Measurements from ENCODE around the gene COLEC12. TPM values are rescaled to one million over a fixed set of nuclear protein-coding genes. Genes with fewer than 3 reads are reported as not detected.

COLEC12 gene
- polyA plus RNA-seq, 1 donor: 19.1 TPM

GRCh38 chr18:476251-476664, 24.2 kb downstream of the COLEC12 start:
- Histone ChIP-seq H3K9me3 (ENCODE audit: control insufficient read depth, low read depth, low read length) (no peaks in the 10 kb centered on the region), H3K27me3 (ENCODE audit: control insufficient read depth, insufficient read depth, low read length) (no peaks in the 10 kb centered on the region), H3K4me3 (ENCODE audit: low read length) (no peak overlapping the region), H3K36me3 (ENCODE audit: control insufficient read depth, insufficient read depth, low read length) (no peaks in the 10 kb centered on the region), H3K27ac (ENCODE audit: low read length) (no peak overlapping the region), H3K4me1 (ENCODE audit: control insufficient read depth, insufficient read depth, low read length) (peaks cover 7% of the 10 kb centered on the region)
- no peak for DNase-seq
- 40% methylated on average over 1 of the region's 6 CpGs for WGBS (ENCODE audit: insufficient coverage, low lambda C conversion rate)

- Histone ChIP-seq H3K4me1 (ENCODE audit: control insufficient read depth, insufficient read depth, low read length) (peaks cover 7% of the 10 kb centered on the region), H3K27me3 (ENCODE audit: control insufficient read depth, insufficient read depth, low read length) (no peaks in the 10 kb centered on the region), H3K4me3 (ENCODE audit: low read length) (no peak overlapping the region), H3K9me3 (ENCODE audit: control insufficient read depth, low read depth, low read length) (no peaks in the 10 kb centered on the region), H3K27ac (ENCODE audit: low read length) (peak overlapping the region; percentile 56), H3K36me3 (ENCODE audit: control insufficient read depth, insufficient read depth, low read length) (no peaks in the 10 kb centered on the region)
- WGBS (ENCODE audit: insufficient coverage, low lambda C conversion rate): no CpG with 5 or more reads among the region's 12 CpGs
- no peak for DNase-seq
Observed at GRCh38 chr18:475202-476031, 25.1 kb downstream of the COLEC12 start.

GRCh38 chr18:474416-474815, 26.1 kb downstream of the COLEC12 start:
- DNase-seq: no peak
- Histone ChIP-seq H3K4me1 (ENCODE audit: control insufficient read depth, insufficient read depth, low read length) (peaks cover 4% of the 10 kb centered on the region), H3K27me3 (ENCODE audit: control insufficient read depth, insufficient read depth, low read length) (no peaks in the 10 kb centered on the region), H3K4me3 (ENCODE audit: low read length) (no peak overlapping the region), H3K36me3 (ENCODE audit: control insufficient read depth, insufficient read depth, low read length) (no peaks in the 10 kb centered on the region), H3K27ac (ENCODE audit: low read length) (no peak overlapping the region), H3K9me3 (ENCODE audit: control insufficient read depth, low read depth, low read length) (no peaks in the 10 kb centered on the region)
- WGBS (ENCODE audit: insufficient coverage, low lambda C conversion rate): no CpG with 5 or more reads among the region's 4 CpGs

- Histone ChIP-seq H3K4me3 (ENCODE audit: low read length) (no peak overlapping the region), H3K4me1 (ENCODE audit: control insufficient read depth, insufficient read depth, low read length) (no peaks in the 10 kb centered on the region), H3K9me3 (ENCODE audit: control insufficient read depth, low read depth, low read length) (no peaks in the 10 kb centered on the region), H3K27me3 (ENCODE audit: control insufficient read depth, insufficient read depth, low read length) (no peaks in the 10 kb centered on the region), H3K27ac (ENCODE audit: low read length) (no peak overlapping the region), H3K36me3 (ENCODE audit: control insufficient read depth, insufficient read depth, low read length) (no peaks in the 10 kb centered on the region)
- DNase-seq: no peak
- WGBS (ENCODE audit: insufficient coverage, low lambda C conversion rate): no CpG with 5 or more reads among the region's 1 CpG
Observed at GRCh38 chr18:473802-474201, 26.7 kb downstream of the COLEC12 start.

- DNase-seq: no peak
- Histone ChIP-seq H3K9me3 (ENCODE audit: control insufficient read depth, low read depth, low read length) (no peaks in the 10 kb centered on the region), H3K27ac (ENCODE audit: low read length) (no peak overlapping the region), H3K27me3 (ENCODE audit: control insufficient read depth, insufficient read depth, low read length) (no peaks in the 10 kb centered on the region), H3K4me3 (ENCODE audit: low read length) (no peak overlapping the region), H3K36me3 (ENCODE audit: control insufficient read depth, insufficient read depth, low read length) (no peaks in the 10 kb centered on the region), H3K4me1 (ENCODE audit: control insufficient read depth, insufficient read depth, low read length) (no peaks in the 10 kb centered on the region)
- WGBS (ENCODE audit: insufficient coverage, low lambda C conversion rate): no CpG with 5 or more reads among the region's 3 CpGs
Observed at GRCh38 chr18:471716-472115, 28.8 kb downstream of the COLEC12 start.

GRCh38 chr18:470661-471501, 29.6 kb downstream of the COLEC12 start:
- no peaks in the 10 kb centered on the region for H3K36me3 ChIP-seq (ENCODE audit: control insufficient read depth, insufficient read depth, low read length)
- H3K4me1 ChIP-seq (ENCODE audit: control insufficient read depth, insufficient read depth, low read length): no peaks in the 10 kb centered on the region
- DNase-seq: no peak
- H3K27ac ChIP-seq (ENCODE audit: low read length): no peak overlapping the region
- 48% methylated on average over 2 of the region's 5 CpGs for WGBS (ENCODE audit: insufficient coverage, low lambda C conversion rate)
- H3K9me3 ChIP-seq (ENCODE audit: control insufficient read depth, low read depth, low read length): no peaks in the 10 kb centered on the region
- H3K27me3 ChIP-seq (ENCODE audit: control insufficient read depth, insufficient read depth, low read length): no peaks in the 10 kb centered on the region
- no peak overlapping the region for H3K4me3 ChIP-seq (ENCODE audit: low read length)

- Histone ChIP-seq H3K36me3 (ENCODE audit: control insufficient read depth, insufficient read depth, low read length) (no peaks in the 10 kb centered on the region), H3K9me3 (ENCODE audit: control insufficient read depth, low read depth, low read length) (no peaks in the 10 kb centered on the region), H3K27me3 (ENCODE audit: control insufficient read depth, insufficient read depth, low read length) (no peaks in the 10 kb centered on the region), H3K27ac (ENCODE audit: low read length) (no peak overlapping the region), H3K4me3 (ENCODE audit: low read length) (no peak overlapping the region), H3K4me1 (ENCODE audit: control insufficient read depth, insufficient read depth, low read length) (no peaks in the 10 kb centered on the region)
- no peak for DNase-seq
- 87% methylated on average over 3 of the region's 13 CpGs for WGBS (ENCODE audit: insufficient coverage, low lambda C conversion rate)
Observed at GRCh38 chr18:468955-469790, 31.3 kb downstream of the COLEC12 start.

GRCh38 chr18:463827-464541, 36.5 kb downstream of the COLEC12 start:
- H3K4me3 ChIP-seq (ENCODE audit: low read length): no peak overlapping the region
- 75% methylated on average over 4 of the region's 12 CpGs for WGBS (ENCODE audit: insufficient coverage, low lambda C conversion rate)
- H3K27me3 ChIP-seq (ENCODE audit: control insufficient read depth, insufficient read depth, low read length): peaks cover 6% of the 10 kb centered on the region
- no peaks in the 10 kb centered on the region for H3K36me3 ChIP-seq (ENCODE audit: control insufficient read depth, insufficient read depth, low read length)
- H3K9me3 ChIP-seq (ENCODE audit: control insufficient read depth, low read depth, low read length): no peaks in the 10 kb centered on the region
- DNase-seq: no peak
- H3K4me1 ChIP-seq (ENCODE audit: control insufficient read depth, insufficient read depth, low read length): no peaks in the 10 kb centered on the region
- H3K27ac ChIP-seq (ENCODE audit: low read length): no peak overlapping the region

GRCh38 chr18:463403-463802, 37.1 kb downstream of the COLEC12 start:
- WGBS (ENCODE audit: insufficient coverage, low lambda C conversion rate): 38% methylated on average over 4 of the region's 11 CpGs
- H3K27me3 ChIP-seq (ENCODE audit: control insufficient read depth, insufficient read depth, low read length): peaks cover 6% of the 10 kb centered on the region

More at GRCh38 chr18:463403-463802, 37.1 kb downstream of the COLEC12 start:
- Histone ChIP-seq H3K27ac (ENCODE audit: low read length) (no peak overlapping the region), H3K9me3 (ENCODE audit: control insufficient read depth, low read depth, low read length) (no peaks in the 10 kb centered on the region), H3K4me3 (ENCODE audit: low read length) (no peak overlapping the region), H3K36me3 (ENCODE audit: control insufficient read depth, insufficient read depth, low read length) (no peaks in the 10 kb centered on the region), H3K4me1 (ENCODE audit: control insufficient read depth, insufficient read depth, low read length) (no peaks in the 10 kb centered on the region)
- no peak for DNase-seq

Measured in large intestine (tissue), 3 donors.